ENCODE measurements around the gene UBASH3A.
A peak's percentile ranks its signal among the peaks of the same experiment; 100 is the strongest.

Gene UBASH3A

DNA sequence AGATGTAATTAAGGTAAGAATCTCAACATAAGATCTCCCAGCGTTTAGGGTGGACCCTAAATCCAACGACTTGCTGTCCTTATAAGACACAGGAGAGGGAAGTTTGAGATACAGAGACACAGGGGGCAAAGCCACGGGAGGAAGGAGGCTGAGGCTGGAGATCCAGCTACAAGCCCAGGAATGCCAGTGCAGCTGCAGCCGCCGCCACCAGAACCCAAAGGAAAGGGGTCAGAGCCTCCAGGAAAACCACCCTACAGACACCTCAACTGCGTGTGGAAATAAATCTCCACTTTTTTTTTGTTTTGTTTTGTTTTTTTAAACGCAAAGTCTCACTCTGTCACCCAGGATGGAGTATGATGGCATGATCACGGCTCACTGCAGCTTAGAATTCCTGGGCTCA, 25.3 kb upstream of the UBASH3A start:
- H3K27me3 Mint-ChIP-seq, result peaks cover 19 to 33% of the 10 kb centered on the region in 2 donors
- DNase-seq (no peak), ATAC-seq (replicated peaks) (no peak)
- peaks cover 10 to 14% of the 10 kb centered on the region in 2 donors for H3K9me3 Mint-ChIP-seq
- H3K27ac Mint-ChIP-seq, result no peak overlapping the region
- no peak overlapping the region for H3K4me3 Mint-ChIP-seq
- H3K36me3 Mint-ChIP-seq, result peaks cover 9 to 14% of the 10 kb centered on the region in 2 donors
- H3K4me1 Mint-ChIP-seq, result peaks cover 5 to 12% of the 10 kb centered on the region in 2 donors

DNA sequence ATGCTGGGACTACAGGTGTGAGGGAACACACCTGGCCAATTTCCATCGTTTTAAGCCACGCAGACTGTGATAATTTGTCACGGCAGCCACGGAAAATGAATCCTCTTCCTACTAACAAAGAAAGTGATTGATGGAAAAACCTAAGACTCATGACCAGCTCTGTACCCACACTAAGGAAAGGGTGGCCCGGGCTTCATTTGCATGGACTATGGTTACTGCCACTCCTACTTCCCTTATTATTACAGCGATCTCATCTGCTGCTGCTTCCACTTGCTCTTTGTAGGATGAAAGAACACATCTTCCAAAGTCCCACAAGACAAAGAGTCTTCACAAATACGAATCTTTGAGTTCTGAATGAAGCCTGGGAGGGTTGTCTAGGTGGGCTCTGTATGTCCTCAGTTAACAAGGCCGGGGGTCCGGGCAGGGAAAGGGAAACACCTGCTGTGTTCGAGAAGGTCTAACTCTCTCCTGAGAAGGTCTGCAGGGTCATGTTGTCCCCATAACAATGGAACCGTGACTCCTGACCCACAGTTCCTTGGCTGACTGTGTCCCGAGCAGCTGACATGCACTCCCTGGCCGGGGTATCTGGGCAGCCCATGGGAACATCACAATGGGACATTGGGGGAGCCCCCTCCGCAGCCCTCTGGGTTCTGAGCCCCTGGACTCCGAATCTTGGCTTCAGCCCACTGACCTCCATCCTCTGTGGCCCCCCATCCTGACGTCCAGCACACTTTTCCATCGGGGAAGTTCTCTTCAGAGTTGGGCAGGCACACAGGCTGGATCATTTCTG, 24.1 kb upstream of the UBASH3A start:
- Mint-ChIP-seq H3K36me3 (peaks cover 9 to 14% of the 10 kb centered on the region in 2 donors), H3K4me1 (peaks cover 13 to 20% of the 10 kb centered on the region in 2 donors), H3K27me3 (peaks cover 19 to 27% of the 10 kb centered on the region in 2 donors), H3K27ac (no peak overlapping the region), H3K9me3 (peaks cover 10 to 14% of the 10 kb centered on the region in 2 donors), H3K4me3 (no peak overlapping the region)
- peak; percentile 73 to 84 for ATAC-seq (replicated peaks)
- no peak for DNase-seq

DNA sequence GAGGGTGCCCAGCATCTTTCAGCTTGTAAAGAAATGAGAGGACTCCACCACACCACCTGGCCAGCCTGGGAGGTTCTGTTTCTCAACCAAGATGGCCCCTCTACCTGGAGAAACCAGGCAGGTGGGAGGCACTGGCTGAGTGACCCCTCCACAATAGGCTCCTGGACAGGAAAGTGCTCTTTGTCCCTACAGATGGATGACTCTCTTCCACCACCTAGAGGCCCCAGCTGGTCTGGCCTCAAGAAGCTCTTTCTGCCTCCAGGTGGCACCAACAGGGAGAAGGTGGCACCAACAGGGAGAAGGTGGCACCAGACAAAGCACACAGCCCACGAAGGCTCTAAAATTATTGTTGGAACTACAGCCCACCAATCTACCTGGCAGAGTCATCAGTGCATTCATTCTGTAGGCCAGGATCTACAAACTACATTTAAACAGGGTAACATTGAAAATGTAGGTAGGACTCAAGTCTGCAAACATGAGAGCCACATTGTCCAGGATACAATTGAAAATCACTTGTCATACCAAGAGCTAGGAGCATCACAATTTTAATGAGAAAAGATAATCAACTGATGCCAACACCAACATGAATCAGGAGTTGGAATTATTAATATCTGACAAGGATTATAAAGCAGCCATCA, 22.2 kb upstream of the UBASH3A start:
- Mint-ChIP-seq H3K27me3 (peaks cover 10 to 13% of the 10 kb centered on the region in 2 donors), H3K4me1 (peaks cover 21% of the 10 kb centered on the region in 2 donors), H3K4me3 (no peak overlapping the region), H3K9me3 (peaks cover 14 to 17% of the 10 kb centered on the region in 2 donors), H3K36me3 (peaks cover 11 to 14% of the 10 kb centered on the region in 2 donors), H3K27ac (no peak overlapping the region)
- ATAC-seq (replicated peaks) (peak; percentile 37 to 44), DNase-seq (no peak)

DNA sequence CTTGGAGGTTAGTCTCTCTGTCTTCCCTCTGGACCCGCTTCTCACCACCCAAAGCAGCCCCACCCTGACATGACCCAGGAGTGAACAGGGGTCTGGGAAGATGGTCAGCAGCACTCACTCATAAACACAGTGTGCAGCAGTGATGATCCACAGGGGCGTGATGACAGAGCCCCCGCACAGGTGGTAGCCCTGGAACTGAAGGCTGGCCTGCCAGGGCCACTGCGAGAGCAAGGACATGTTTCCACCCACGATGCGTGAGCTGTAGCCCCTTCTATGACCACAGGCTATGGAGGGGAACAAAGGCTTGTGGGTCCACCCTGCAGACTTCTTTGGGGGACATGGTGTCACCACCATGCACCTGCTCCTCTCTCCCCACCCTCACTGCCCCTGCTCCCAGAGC, 20.8 kb upstream of the UBASH3A start:
- no peak overlapping the region for H3K27ac Mint-ChIP-seq
- DNase-seq, result no peak

DNA sequence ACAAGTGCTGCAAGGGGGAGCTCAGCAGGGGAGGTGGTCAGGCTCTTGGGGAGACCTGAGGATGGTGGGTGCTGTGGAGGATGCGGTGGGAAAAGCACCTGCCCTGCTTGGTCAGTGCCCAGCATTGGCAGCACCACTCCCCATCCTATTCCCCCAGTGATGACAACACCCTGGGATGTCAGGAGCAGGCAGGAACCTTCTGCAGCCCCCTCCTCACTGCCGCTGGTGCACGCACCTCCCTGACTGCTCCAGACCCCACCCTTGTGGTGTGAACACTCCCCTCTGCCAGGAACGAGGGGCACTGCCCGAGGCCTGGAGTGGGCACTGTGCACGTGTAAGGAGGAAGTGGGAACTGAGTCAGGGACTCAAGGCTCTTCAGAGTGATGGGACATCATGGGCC, 20.4 kb upstream of the UBASH3A start:
- Mint-ChIP-seq H3K27ac (no peak overlapping the region), H3K4me3 (no peak overlapping the region), H3K36me3 (peaks cover 11% of the 10 kb centered on the region in 2 donors), H3K27me3 (peaks cover 9 to 10% of the 10 kb centered on the region in 2 donors), H3K4me1 (peaks cover 30 to 33% of the 10 kb centered on the region in 2 donors), H3K9me3 (peaks cover 14 to 17% of the 10 kb centered on the region in 2 donors)
- ATAC-seq (replicated peaks) (no peak), DNase-seq (no peak)

More for the DNA sequence above, 20.8 kb upstream of the UBASH3A start:
- H3K36me3 Mint-ChIP-seq, result peaks cover 11% of the 10 kb centered on the region in 2 donors
- H3K4me1 Mint-ChIP-seq, result peaks cover 30 to 32% of the 10 kb centered on the region in 2 donors
- H3K27me3 Mint-ChIP-seq, result peaks cover 6 to 9% of the 10 kb centered on the region in 2 donors
- peaks cover 14 to 17% of the 10 kb centered on the region in 2 donors for H3K9me3 Mint-ChIP-seq
- no peak for ATAC-seq (replicated peaks)
- H3K4me3 Mint-ChIP-seq, result no peak overlapping the region

DNA sequence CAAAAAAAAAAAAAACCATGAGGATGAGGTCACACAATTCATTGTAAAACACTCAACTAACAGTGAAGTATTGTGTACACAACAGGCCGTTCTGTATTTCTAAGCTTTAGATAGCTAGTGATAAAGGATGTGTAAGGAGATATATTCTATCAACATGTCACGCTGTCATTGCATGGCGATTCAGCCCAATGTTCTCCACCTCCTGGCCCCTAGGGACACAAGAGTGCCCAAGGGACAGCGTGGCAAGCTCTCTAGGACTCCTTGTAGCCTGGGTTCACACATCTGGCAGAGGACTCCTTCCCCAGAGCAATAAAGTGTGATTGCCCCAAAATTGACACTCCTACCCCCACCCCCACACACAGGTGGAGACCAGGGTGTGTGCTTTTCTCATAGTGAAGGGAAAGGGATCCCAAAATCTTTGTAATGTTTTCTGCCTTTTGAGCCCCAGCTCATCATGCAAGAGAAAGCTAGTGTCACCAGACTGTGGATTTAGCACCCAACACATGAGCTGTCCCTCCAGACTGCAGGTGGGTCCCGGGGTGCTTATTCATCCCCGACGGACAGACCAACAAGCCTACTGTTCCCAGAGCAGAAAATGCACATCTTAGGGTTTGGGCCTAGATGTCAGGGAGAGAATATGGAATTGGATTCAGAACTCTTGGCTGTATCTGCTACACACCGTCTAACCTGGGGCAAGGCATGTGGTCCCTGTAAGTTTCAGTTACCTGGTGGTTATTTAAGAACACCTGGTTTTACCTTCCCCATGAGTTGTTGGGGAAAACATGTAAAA, 19.4 kb upstream of the UBASH3A start:
- ATAC-seq (replicated peaks), result peak; percentile 28 to 33
- Mint-ChIP-seq H3K9me3 (peaks cover 14 to 17% of the 10 kb centered on the region in 2 donors), H3K27ac (no peak overlapping the region)

DNA sequence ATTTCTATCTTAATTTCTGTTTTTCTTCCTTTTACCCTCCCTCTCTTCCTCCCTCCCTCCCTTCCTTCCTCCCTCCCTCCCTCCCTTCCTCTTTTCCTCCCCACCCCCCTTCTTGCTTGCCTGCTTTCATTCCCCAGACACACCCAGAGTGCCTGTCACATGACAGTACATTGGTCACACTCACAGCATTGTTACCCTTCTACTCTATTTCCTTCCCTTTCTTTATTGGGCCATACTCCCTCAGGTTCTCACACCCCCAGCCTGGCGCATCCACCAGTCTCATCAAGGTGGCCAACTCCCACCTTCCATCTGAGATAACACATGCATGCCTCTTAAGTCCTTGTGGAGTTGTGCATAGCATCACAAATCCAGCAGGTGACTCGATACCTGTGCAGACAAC, 18.7 kb upstream of the UBASH3A start:
- DNase-seq (no peak), ATAC-seq (replicated peaks) (no peak)
- peaks cover 29 to 37% of the 10 kb centered on the region in 2 donors for H3K4me1 Mint-ChIP-seq
- H3K36me3 Mint-ChIP-seq, result peaks cover 11% of the 10 kb centered on the region in 2 donors
- peaks cover 14 to 17% of the 10 kb centered on the region in 2 donors for H3K9me3 Mint-ChIP-seq
- H3K27ac Mint-ChIP-seq, result no peak overlapping the region
- H3K27me3 Mint-ChIP-seq, result peaks cover 13 to 24% of the 10 kb centered on the region in 2 donors
- H3K4me3 Mint-ChIP-seq, result peak overlapping the region; percentile 5 to 28

More for the DNA sequence above, 19.4 kb upstream of the UBASH3A start:
- Mint-ChIP-seq H3K4me3 (no peak overlapping the region), H3K27me3 (peaks cover 10 to 20% of the 10 kb centered on the region in 2 donors), H3K36me3 (peaks cover 11% of the 10 kb centered on the region in 2 donors), H3K4me1 (peaks cover 30 to 35% of the 10 kb centered on the region in 2 donors)
- no peak for DNase-seq

DNA sequence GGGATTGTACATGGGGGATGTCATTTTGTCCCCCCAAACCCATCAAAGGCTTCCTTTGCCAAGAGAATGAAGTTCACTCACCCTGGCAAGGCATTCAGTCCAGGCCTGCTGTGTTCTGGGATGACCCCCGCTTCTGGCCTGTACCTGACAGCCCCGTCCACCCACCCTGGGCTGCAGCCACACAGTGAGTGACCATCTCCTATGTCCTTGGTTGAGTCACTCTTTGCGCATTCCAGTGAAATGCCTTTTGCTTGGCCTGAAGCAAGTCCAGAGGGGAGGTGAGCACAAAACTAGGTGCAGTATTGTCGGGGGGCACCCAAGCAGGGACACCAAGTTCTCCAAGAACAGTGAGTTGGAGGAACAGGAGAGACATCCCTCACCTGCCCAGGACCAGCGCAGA, 18.1 kb upstream of the UBASH3A start:
- no peak for DNase-seq
- Mint-ChIP-seq H3K27me3 (peaks cover 13 to 24% of the 10 kb centered on the region in 2 donors), H3K9me3 (peaks cover 14 to 17% of the 10 kb centered on the region in 2 donors), H3K4me3 (no peak overlapping the region), H3K36me3 (peaks cover 11% of the 10 kb centered on the region in 2 donors), H3K4me1 (peaks cover 31 to 38% of the 10 kb centered on the region in 2 donors), H3K27ac (peak overlapping the region; percentile 7)
- ATAC-seq (replicated peaks), result no peak

DNA sequence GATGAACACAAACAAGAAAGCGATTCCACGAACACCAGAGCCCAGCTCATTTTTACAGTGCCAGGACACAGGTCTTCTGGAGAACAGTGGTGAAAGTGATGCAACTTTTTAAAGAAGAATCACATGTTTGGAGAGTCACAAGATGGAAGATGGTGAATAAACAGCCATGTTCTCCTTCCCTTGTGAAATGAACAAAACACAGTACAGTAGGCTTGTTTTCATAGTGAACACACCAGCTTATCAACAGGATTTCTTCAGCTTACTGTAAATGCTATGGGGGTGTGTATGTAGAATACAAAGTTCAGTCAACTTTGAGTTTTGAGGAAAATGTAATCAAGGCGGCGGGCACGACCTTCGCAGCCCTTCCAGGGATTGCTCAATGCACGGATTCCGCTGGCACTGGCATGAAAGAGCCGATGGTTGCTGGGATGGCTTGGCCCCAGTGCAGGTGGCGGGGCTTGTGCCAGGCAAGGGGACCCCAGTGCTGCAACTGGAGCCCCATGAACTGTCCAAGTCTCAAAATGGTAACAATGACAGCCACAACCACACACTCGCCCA, 17.6 kb upstream of the UBASH3A start:
- Mint-ChIP-seq H3K4me3 (no peak overlapping the region), H3K27me3 (peaks cover 13 to 29% of the 10 kb centered on the region in 2 donors), H3K4me1 (peaks cover 33 to 38% of the 10 kb centered on the region in 2 donors), H3K27ac (no peak overlapping the region), H3K9me3 (peaks cover 14 to 17% of the 10 kb centered on the region in 2 donors), H3K36me3 (peaks cover 11% of the 10 kb centered on the region in 2 donors)
- no peak for ATAC-seq (replicated peaks)
- no peak for DNase-seq

DNA sequence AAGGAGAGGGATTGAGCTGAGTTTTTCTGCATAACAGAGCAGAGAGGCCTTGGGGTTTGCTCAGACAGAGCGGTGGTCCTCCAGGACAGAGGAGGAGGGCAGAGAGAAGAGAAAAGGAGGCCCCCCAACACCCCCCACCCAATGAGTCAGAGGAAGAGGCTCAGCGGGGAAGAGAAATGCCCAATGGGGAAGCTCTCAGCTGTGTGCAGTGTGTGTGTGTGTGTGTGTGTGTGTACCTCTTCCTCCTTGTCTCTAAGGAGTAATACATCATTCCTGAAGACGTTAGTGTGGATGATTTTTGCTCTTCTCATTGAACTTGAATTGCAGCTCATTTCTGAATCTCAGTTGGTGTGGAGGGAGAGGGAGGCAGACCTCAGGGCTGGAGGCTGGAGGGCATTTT, 16.5 kb upstream of the UBASH3A start:
- Mint-ChIP-seq H3K27me3 (peaks cover 13 to 32% of the 10 kb centered on the region in 2 donors), H3K36me3 (peaks cover 3 to 5% of the 10 kb centered on the region in 2 donors), H3K4me1 (peaks cover 36 to 42% of the 10 kb centered on the region in 2 donors), H3K4me3 (no peak overlapping the region), H3K27ac (no peak overlapping the region), H3K9me3 (peaks cover 6 to 9% of the 10 kb centered on the region in 2 donors)
- DNase-seq (no peak), ATAC-seq (replicated peaks) (no peak)

DNA sequence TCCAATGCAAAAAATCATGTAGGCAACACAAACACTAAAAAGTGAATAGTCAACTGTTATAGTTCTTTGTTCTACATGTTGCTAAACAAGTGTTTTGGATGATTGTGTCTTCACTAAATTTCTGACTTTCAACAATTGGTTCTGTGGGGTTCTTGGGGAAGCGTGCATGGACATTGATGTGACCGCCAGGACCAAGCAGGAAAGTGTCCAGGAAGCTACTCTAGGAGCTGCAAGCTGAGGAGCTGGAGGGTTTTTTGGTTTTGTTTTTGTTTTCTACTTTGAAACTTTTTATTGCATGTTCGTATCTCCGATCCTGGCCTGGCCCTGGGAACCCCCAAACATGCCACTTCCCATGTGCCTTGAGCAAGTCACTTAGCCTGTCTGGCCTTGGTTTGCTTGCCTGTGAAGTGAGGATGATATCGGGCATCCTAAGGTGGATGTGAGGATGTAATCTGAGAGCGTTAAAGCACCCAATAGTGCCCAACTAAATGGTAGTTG, 15.8 kb upstream of the UBASH3A start:
- DNase-seq (no peak), ATAC-seq (replicated peaks) (no peak)
- H3K36me3 Mint-ChIP-seq, result peaks cover 0 to 3% of the 10 kb centered on the region in 2 donors
- no peak overlapping the region for H3K4me3 Mint-ChIP-seq
- peaks cover 39 to 50% of the 10 kb centered on the region in 2 donors for H3K4me1 Mint-ChIP-seq
- H3K27me3 Mint-ChIP-seq, result peaks cover 13 to 35% of the 10 kb centered on the region in 2 donors
- H3K27ac Mint-ChIP-seq, result no peak overlapping the region
- H3K9me3 Mint-ChIP-seq, result peaks cover 3% of the 10 kb centered on the region in 2 donors

DNA sequence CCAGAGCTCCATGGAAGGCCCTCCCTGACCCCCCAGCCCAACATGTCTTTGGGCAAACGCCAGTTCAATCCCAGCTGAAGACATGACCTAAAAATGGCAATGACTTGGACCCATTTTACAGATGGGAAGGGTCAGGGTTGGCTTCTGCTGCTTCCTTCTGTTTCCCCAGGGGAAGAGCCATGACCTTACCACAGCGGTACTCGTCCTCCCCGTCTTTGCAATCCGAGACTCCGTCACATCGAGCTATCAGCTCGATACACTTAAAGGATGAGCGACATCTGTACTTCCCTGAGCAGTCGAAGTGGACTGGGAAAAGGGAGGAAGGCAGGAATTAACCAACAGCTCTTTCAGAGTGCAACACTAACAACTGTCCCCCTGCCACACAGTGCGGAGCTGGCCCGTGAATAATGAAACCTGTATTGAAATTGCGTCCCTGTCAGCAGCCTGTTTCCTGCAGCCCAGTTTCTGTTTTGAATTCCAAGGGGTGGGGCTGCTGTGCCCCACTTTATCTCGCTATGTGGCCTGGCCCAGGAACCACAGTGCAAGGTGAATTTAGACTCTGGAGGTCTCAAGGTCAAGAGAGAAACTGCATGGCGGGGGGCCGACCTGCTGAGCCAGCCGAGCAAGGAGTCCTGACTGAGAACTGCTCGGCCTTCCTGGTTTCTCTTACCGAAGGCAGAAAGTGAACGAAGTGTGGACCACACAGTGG, 14.8 kb upstream of the UBASH3A start:
- Mint-ChIP-seq H3K27ac (no peak overlapping the region), H3K4me3 (no peak overlapping the region), H3K4me1 (peaks cover 42 to 57% of the 10 kb centered on the region in 2 donors), H3K27me3 (peaks cover 13 to 35% of the 10 kb centered on the region in 2 donors), H3K9me3 (peaks cover 3% of the 10 kb centered on the region in 2 donors), H3K36me3 (peaks cover 0 to 3% of the 10 kb centered on the region in 2 donors)
- no peak for DNase-seq
- ATAC-seq (replicated peaks), result no peak

DNA sequence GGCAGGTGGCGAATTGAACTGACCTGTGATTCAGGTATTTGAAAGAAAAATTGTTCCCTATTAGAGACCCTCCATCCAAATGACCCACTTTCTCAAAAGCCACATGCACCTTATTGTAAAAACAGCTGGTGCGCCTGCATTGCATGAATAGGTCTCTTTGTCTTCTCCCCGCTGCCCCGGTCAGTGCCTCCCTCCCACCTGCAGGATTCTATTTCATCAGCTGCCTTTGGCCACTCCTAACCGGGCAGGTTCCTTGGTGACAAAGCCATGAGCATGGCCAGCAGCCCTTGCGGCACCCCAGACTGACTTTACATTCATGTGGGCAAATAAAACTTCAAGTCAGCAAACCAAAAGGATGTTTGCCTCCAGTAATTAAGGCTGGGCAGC, 14.3 kb upstream of the UBASH3A start:
- peaks cover 13 to 35% of the 10 kb centered on the region in 2 donors for H3K27me3 Mint-ChIP-seq
- ATAC-seq (replicated peaks), result no peak
- peaks cover 0 to 3% of the 10 kb centered on the region in 2 donors for H3K36me3 Mint-ChIP-seq
- DNase-seq, result no peak
- H3K4me1 Mint-ChIP-seq, result peaks cover 37 to 52% of the 10 kb centered on the region in 2 donors
- H3K4me3 Mint-ChIP-seq, result no peak overlapping the region
- peak overlapping the region; percentile 28 for H3K27ac Mint-ChIP-seq
- H3K9me3 Mint-ChIP-seq, result peaks cover 3% of the 10 kb centered on the region in 2 donors

All from stimulated activated naive B cell treated with anti-CD40 and anti-IgM and Interleukin-4, amounts not matched to agents 10 μg/mL and 1 μg/mL and 100 μg/mL, for 72 hours (primary cell).